ENCODE results near the gene CORO7.

Gene CORO7

DNA sequence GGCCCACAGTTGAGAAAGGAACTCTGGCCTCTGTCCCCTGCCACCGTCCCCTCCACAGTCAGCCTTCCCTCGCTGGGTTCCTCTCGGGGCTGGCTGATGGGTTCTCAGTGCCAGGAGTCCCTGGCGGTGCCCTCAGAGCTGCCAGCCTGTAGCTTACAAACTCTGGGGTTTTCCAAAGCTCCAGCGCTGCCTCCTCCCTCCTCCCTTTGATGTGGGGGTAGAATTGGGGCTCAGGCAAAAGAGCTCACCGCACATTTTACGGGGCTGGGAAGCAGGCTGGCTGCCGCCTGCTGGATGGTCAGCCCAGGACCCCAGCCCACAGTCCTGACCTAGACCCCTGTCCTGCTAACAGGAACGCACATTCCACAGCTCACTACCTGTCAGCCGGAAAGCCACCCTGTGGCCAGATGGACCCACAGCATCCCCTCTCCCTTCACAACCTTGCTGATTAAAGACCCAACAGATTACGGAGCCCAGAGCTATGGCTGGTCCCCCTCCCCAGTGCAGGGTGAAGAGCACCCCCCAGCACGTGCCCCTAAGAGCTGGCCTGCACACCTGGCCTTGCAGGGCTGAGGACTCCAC, 38.7 kb downstream of the CORO7 start:
- TF ChIP-seq, protein P1, sequence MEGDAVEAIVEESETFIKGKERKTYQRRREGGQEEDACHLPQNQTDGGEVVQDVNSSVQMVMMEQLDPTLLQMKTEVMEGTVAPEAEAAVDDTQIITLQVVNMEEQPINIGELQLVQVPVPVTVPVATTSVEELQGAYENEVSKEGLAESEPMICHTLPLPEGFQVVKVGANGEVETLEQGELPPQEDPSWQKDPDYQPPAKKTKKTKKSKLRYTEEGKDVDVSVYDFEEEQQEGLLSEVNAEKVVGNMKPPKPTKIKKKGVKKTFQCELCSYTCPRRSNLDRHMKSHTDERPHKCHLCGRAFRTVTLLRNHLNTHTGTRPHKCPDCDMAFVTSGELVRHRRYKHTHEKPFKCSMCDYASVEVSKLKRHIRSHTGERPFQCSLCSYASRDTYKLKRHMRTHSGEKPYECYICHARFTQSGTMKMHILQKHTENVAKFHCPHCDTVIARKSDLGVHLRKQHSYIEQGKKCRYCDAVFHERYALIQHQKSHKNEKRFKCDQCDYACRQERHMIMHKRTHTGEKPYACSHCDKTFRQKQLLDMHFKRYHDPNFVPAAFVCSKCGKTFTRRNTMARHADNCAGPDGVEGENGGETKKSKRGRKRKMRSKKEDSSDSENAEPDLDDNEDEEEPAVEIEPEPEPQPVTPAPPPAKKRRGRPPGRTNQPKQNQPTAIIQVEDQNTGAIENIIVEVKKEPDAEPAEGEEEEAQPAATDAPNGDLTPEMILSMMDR (IDR thresholded peaks at IDR 0.05; ENCODE audit: low read depth, low read length, poor library complexity, severe bottlenecking) = peak; percentile 16
- no peak for TF ChIP-seq EZH2phosphoT487 (IDR thresholded peaks at IDR 0.05; ENCODE audit: borderline replicate concordance, low read length)
- H3K4me1 ChIP-seq (ENCODE audit: control insufficient read depth, low read length) = peaks cover 12% of the 10 kb centered on the region
- H3K4me3 ChIP-seq (ENCODE audit: low read length) = no peak overlapping the region
- no peaks in the 10 kb centered on the region for H3K9me2 ChIP-seq (replicated peaks; ENCODE audit: control insufficient read depth, low read length)
- no peaks in the 10 kb centered on the region for H3K36me3 ChIP-seq (ENCODE audit: control insufficient read depth, low read length)
- H4K20me1 ChIP-seq (ENCODE audit: control insufficient read depth, insufficient read depth, low read depth, low read length) = peaks cover 3% of the 10 kb centered on the region
- H3K79me2 ChIP-seq (ENCODE audit: control insufficient read depth, low read length) = no peaks in the 10 kb centered on the region
- no peak overlapping the region for H3K27ac ChIP-seq (ENCODE audit: low read depth, low read length)
- H3K9me3 ChIP-seq (ENCODE audit: control insufficient read depth, insufficient read depth, low read length) = no peaks in the 10 kb centered on the region
- no peaks in the 10 kb centered on the region for H3F3A ChIP-seq (ENCODE audit: control insufficient read depth, insufficient read depth)
- no peak overlapping the region for H3K4me2 ChIP-seq (ENCODE audit: low read length)
- peaks cover 1% of the 10 kb centered on the region for H3K27me3 ChIP-seq (ENCODE audit: control insufficient read depth, low read length)

DNA sequence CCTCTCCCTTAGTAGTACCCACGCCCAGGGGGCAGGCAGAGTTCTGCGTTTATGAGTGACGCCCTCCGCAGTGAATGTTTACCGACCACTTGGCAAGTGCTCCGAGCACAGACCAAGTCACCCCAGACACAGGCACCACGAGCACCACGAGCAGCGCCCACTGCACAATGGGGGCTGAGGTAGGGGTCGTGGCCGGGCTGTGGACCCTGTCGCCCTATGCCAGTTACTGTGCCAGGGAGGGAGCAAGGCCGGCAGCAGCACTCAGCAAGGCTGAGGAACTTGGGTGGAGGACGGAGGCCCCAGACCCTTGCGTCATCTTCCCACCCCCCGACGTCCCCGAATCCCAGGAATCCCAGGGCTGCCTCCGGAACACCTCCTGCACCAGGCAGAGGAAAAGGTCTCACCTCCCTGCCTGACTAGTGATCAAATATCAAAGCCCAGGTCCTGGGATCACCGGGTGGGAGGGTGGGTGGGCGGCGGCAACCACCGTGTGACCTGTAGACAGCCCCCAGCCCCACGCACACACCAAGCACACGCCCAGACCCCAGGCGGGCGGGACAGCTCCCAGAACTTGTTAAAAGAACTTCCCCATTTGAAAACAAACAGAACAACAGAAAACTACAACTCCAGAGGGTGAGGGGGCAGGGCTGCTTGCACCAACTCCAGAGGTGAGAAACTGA, 39.4 kb downstream of the CORO7 start:
- Histone ChIP-seq H4K20me1 (ENCODE audit: control insufficient read depth, insufficient read depth, low read depth, low read length) (peaks cover 7% of the 10 kb centered on the region), H3K27ac (ENCODE audit: low read depth, low read length) (no peak overlapping the region), H3K9me2 (replicated peaks; ENCODE audit: control insufficient read depth, low read length) (no peaks in the 10 kb centered on the region), H3K36me3 (ENCODE audit: control insufficient read depth, low read length) (no peaks in the 10 kb centered on the region), H3K4me2 (ENCODE audit: low read length) (no peak overlapping the region), H3K79me2 (ENCODE audit: control insufficient read depth, low read length) (no peaks in the 10 kb centered on the region), H3K9me3 (ENCODE audit: control insufficient read depth, insufficient read depth, low read length) (no peaks in the 10 kb centered on the region), H3K27me3 (ENCODE audit: control insufficient read depth, low read length) (peaks cover 5% of the 10 kb centered on the region), H3F3A (ENCODE audit: control insufficient read depth, insufficient read depth) (no peaks in the 10 kb centered on the region), H3K4me1 (ENCODE audit: control insufficient read depth, low read length) (peaks cover 18% of the 10 kb centered on the region), H3K4me3 (ENCODE audit: low read length) (no peak overlapping the region)
- TF ChIP-seq, protein P1 (IDR thresholded peaks at IDR 0.05; ENCODE audit: low read depth, low read length, poor library complexity, severe bottlenecking) = no peak
- no peak for TF ChIP-seq EZH2phosphoT487 (IDR thresholded peaks at IDR 0.05; ENCODE audit: borderline replicate concordance, low read length)

DNA sequence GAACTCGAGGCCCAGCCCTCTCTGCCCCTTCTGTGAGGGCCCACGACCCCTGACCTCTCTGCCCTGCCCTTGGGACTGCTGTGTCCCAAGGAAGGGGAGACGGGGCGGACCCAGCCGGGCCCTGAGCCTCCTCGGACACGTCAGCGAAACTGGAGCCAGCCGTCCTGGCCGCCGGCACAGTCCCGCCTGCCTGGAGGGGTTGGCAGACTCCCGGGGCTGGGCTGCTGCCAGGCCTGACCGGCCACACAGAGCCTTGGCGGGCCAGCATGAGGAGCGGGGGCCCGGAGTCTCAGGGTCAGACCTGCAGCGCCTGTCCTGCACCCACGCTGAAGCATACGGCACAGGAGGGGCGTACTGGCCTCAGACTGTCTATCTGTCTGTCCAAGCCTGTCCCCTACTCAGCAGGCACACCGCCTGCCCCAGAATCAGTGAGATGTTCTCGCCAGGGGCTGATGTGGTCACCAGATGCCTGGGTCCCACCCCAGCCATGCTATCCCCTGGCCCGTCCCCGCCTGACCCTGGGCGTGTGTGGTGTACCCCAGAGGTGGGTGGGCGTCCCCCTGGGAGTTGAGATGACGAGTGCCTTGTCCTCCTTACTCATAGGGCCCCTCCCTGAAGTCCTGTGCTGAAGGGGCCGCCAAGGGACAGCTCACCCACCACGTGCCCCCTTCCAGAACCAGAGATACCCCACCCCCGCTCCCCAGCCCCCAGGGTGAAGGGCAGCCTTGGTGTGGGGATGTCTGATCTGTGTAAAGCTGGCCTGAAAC, 40.1 kb downstream of the CORO7 start:
- H3K79me2 ChIP-seq (ENCODE audit: control insufficient read depth, low read length) = no peaks in the 10 kb centered on the region
- no peaks in the 10 kb centered on the region for H3K9me3 ChIP-seq (ENCODE audit: control insufficient read depth, insufficient read depth, low read length)
- H3K9me2 ChIP-seq (replicated peaks; ENCODE audit: control insufficient read depth, low read length) = no peaks in the 10 kb centered on the region
- no peaks in the 10 kb centered on the region for H3K36me3 ChIP-seq (ENCODE audit: control insufficient read depth, low read length)
- peaks cover 25% of the 10 kb centered on the region for H3K4me1 ChIP-seq (ENCODE audit: control insufficient read depth, low read length)
- H3K4me2 ChIP-seq (ENCODE audit: low read length) = no peak overlapping the region
- H4K20me1 ChIP-seq (ENCODE audit: control insufficient read depth, insufficient read depth, low read depth, low read length) = peaks cover 9% of the 10 kb centered on the region
- no peak overlapping the region for H3K27ac ChIP-seq (ENCODE audit: low read depth, low read length)
- no peak overlapping the region for H3K4me3 ChIP-seq (ENCODE audit: low read length)
- peaks cover 5% of the 10 kb centered on the region for H3K27me3 ChIP-seq (ENCODE audit: control insufficient read depth, low read length)
- H3F3A ChIP-seq (ENCODE audit: control insufficient read depth, insufficient read depth) = no peaks in the 10 kb centered on the region
- TF ChIP-seq EZH2phosphoT487 (IDR thresholded peaks at IDR 0.05; ENCODE audit: borderline replicate concordance, low read length) = no peak
- TF ChIP-seq, protein P1 (IDR thresholded peaks at IDR 0.05; ENCODE audit: low read depth, low read length, poor library complexity, severe bottlenecking) = no peak

Data from DOHH2 (cell line).